ENCODE measurements around the gene RNF39. TPM values are rescaled to one million over a fixed set of nuclear protein-coding genes. Genes with fewer than 3 reads are reported as not detected.

The RNF39 gene
- total RNA-seq, 1 experiment from 2014 or later: 0.23 TPM

DNA sequence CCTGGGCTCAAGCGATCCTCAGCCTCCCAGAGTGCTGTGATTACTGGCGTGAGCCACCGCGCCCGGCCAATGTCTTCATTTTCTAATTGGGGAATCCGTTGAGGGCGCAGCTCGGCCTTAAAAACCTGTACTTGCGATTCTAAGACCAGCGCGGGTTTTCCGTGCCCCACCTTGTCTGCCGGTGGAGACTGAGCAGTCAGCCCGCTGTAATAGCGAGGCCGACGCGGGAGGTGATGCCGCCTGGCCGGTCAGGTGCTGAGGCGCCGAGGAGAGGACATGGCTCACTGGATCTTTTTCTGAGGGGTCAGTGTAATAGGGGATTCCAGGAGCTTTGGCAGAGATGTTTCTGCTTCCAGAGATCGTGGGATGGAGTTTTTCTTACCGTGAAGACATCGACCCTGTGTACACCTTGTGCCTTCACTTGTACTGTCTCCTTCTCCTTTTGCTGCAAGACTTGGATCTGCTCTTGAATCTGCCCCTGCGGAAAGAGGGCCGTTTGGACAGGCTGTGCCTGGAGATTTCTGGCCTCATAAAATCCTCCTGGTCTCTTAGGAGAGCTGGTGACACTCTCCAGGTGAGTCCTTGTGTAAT, 35.8 kb upstream of the RNF39 start:
- Histone ChIP-seq H3K4me1 (peaks cover 23% of the 10 kb centered on the region), H3K27me3 (replicated peaks; ENCODE audit: control insufficient read depth, insufficient read depth, low read length) (no peaks in the 10 kb centered on the region), H3K9me3 (no peaks in the 10 kb centered on the region), H3K4me3 (ENCODE audit: low read depth, low read length) (no peak overlapping the region), H3K36me3 (ENCODE audit: control insufficient read depth, insufficient read depth, low read length) (no peaks in the 10 kb centered on the region)
- intact Hi-C loops (cut with micrococcal nuclease; ENCODE audit: unreplicated experiment): no loop called here
- ChIA-PET CTCF (interaction anchor here (1.0 kb wide), 1 partner anchor 8 kb away, joined by 8 read pairs; no protein-coding TSS in a partner anchor), POLR2A (no interaction called here)
- H3K4me1 Mint-ChIP-seq (ENCODE audit: low read depth, unreplicated experiment): peaks cover 22% of the 10 kb centered on the region
- no peaks in the 10 kb centered on the region for H3K36me3 Mint-ChIP-seq (ENCODE audit: insufficient read depth, unreplicated experiment)
- H3K27ac Mint-ChIP-seq (ENCODE audit: unreplicated experiment): no peak overlapping the region
- BruUV-seq (replicated peaks): no TSS peak
- no peak overlapping the region for H3K4me3 Mint-ChIP-seq (ENCODE audit: unreplicated experiment)
- H3K27me3 Mint-ChIP-seq (ENCODE audit: insufficient read depth, unreplicated experiment): no peaks in the 10 kb centered on the region
- H3K9me3 Mint-ChIP-seq (ENCODE audit: unreplicated experiment): no peaks in the 10 kb centered on the region
- DNase-seq: no peak
- TF ChIP-seq, protein P1, sequence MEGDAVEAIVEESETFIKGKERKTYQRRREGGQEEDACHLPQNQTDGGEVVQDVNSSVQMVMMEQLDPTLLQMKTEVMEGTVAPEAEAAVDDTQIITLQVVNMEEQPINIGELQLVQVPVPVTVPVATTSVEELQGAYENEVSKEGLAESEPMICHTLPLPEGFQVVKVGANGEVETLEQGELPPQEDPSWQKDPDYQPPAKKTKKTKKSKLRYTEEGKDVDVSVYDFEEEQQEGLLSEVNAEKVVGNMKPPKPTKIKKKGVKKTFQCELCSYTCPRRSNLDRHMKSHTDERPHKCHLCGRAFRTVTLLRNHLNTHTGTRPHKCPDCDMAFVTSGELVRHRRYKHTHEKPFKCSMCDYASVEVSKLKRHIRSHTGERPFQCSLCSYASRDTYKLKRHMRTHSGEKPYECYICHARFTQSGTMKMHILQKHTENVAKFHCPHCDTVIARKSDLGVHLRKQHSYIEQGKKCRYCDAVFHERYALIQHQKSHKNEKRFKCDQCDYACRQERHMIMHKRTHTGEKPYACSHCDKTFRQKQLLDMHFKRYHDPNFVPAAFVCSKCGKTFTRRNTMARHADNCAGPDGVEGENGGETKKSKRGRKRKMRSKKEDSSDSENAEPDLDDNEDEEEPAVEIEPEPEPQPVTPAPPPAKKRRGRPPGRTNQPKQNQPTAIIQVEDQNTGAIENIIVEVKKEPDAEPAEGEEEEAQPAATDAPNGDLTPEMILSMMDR (IDR thresholded peaks at IDR 0.05; ENCODE audit: insufficient read depth in 1 of 2, low read depth in 1 of 2, low read length in 1 of 2, severe bottlenecking in 1 of 2, unreplicated experiment in 1 of 2): no peak

DNA sequence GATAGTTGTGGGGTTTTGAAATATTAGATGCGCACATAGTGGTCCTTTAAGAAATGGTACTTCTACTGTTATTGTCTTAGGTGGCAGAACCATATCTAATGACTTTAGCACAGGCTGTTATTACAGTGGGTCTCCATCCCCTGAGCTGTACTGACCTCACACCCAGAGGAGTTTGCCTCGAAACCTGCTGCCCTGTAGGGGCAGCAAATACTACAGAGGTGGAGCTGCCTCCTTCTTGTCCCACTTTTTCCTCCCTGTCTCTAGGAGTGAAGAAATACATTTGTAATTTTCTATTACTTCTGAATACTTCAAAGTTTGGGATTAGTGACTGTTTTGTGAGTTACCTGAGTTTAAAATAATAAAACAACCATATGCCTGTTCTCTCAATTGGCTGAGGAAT, 29.1 kb upstream of the RNF39 start:
- CTCF ChIA-PET: interaction anchor here (0.8 to 5.9 kb wide), 2 partner anchors 28 to 101 kb away, joined by 3 to 236 read pairs; partner anchors contain the start of gene TRIM40
- intact Hi-C loops (cut with micrococcal nuclease; ENCODE audit: unreplicated experiment): no loop called here
- DNase-seq: no peak
- TF ChIP-seq, protein P1 (IDR thresholded peaks at IDR 0.05; ENCODE audit: insufficient read depth in 1 of 2, low read depth in 1 of 2, low read length in 1 of 2, severe bottlenecking in 1 of 2, unreplicated experiment in 1 of 2): peak in 1 of 2 experiments; percentile 28
- H3K36me3 Mint-ChIP-seq (ENCODE audit: insufficient read depth, unreplicated experiment): no peaks in the 10 kb centered on the region
- Histone ChIP-seq H3K36me3 (ENCODE audit: control insufficient read depth, insufficient read depth, low read length) (no peaks in the 10 kb centered on the region), H3K27me3 (replicated peaks; ENCODE audit: control insufficient read depth, insufficient read depth, low read length) (no peaks in the 10 kb centered on the region), H3K9me3 (no peaks in the 10 kb centered on the region), H3K4me1 (peaks cover 16% of the 10 kb centered on the region; the same call in 1 of the 2 replicates), H3K4me3 (ENCODE audit: low read depth, low read length) (no peak overlapping the region)
- no peaks in the 10 kb centered on the region for H3K27me3 Mint-ChIP-seq (ENCODE audit: insufficient read depth, unreplicated experiment)
- H3K4me3 Mint-ChIP-seq (ENCODE audit: unreplicated experiment): no peak overlapping the region
- BruUV-seq (replicated peaks): no TSS peak
- no peaks in the 10 kb centered on the region for H3K9me3 Mint-ChIP-seq (ENCODE audit: unreplicated experiment)
- H3K4me1 Mint-ChIP-seq (ENCODE audit: low read depth, unreplicated experiment): peaks cover 15% of the 10 kb centered on the region
- H3K27ac Mint-ChIP-seq (ENCODE audit: unreplicated experiment): no peak overlapping the region
- POLR2A ChIA-PET: no interaction called here

DNA sequence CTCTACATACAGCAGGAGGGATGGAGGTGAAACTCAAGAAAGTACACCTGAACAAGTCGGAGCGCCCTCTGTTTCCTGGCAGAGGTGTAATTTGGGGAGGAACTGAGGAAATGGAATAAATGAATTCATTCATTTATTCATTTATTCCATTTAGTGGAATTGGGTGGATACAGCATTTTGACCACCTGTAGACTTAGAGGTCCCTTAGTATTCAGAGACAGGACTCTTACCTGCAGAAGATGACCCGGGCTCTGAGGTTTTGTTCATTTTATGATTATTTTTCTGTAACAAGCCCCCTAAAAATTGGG, 28.3 kb upstream of the RNF39 start:
- H3K27me3 Mint-ChIP-seq (ENCODE audit: insufficient read depth, unreplicated experiment): no peaks in the 10 kb centered on the region
- BruUV-seq (replicated peaks): no TSS peak

More for the DNA sequence above, 28.3 kb upstream of the RNF39 start:
- Mint-ChIP-seq H3K36me3 (ENCODE audit: insufficient read depth, unreplicated experiment) (no peaks in the 10 kb centered on the region), H3K27ac (ENCODE audit: unreplicated experiment) (peak overlapping the region; percentile 75), H3K9me3 (ENCODE audit: unreplicated experiment) (no peaks in the 10 kb centered on the region), H3K4me1 (ENCODE audit: low read depth, unreplicated experiment) (peaks cover 21% of the 10 kb centered on the region), H3K4me3 (ENCODE audit: unreplicated experiment) (peak overlapping the region; percentile 89)
- Histone ChIP-seq H3K36me3 (ENCODE audit: control insufficient read depth, insufficient read depth, low read length) (no peaks in the 10 kb centered on the region), H3K9me3 (no peaks in the 10 kb centered on the region), H3K4me1 (peaks cover 16% of the 10 kb centered on the region; the same call in 1 of the 2 replicates), H3K4me3 (ENCODE audit: low read depth, low read length) (peak overlapping the region; percentile 43), H3K27me3 (replicated peaks; ENCODE audit: control insufficient read depth, insufficient read depth, low read length) (no peaks in the 10 kb centered on the region)
- TF ChIP-seq, protein P1 (IDR thresholded peaks at IDR 0.05; ENCODE audit: insufficient read depth in 1 of 2, low read depth in 1 of 2, low read length in 1 of 2, severe bottlenecking in 1 of 2, unreplicated experiment in 1 of 2): no peak
- intact Hi-C loops (cut with micrococcal nuclease; ENCODE audit: unreplicated experiment): loop anchor here (1.0 to 2.0 kb wide), 5 partner anchors 27 to 66 kb away; partner anchors contain the start of genes POLR1H, RNF39 and TRIM15
- DNase-seq: no peak
- POLR2A ChIA-PET: interaction anchor here (1.5 kb wide), 1 partner anchor 27 kb away, joined by 3 read pairs; no protein-coding TSS in a partner anchor
- CTCF ChIA-PET: interaction anchor here (0.7 to 5.9 kb wide), 15 partner anchors 8 to 635 kb away, joined by 3 to 236 read pairs (median 6); partner anchors contain the start of genes POLR1H, PPP1R11, TRIM15 and TRIM40
